B cell (primary cell): ENCODE results near the gene UCP1. TPM values are rescaled to one million over a fixed set of nuclear protein-coding genes. Genes with fewer than 3 reads are reported as not detected.

ENCODE experiments used
- ATAC-seq: fragments of 200-7000 bp; cut with Tn5 transposase; one replicate; pipeline ENCODE4 v1.10.0; 2021; ENCODE audit warnings: low read depth, mild to moderate bottlenecking, moderate number of reproducible peaks, moderate library complexity
- CTCF ChIA-PET: fragments of 350-600 bp; sonication (Branson Sonifier 250); formaldehyde crosslinking; loops from one replicate; lab custom pipeline; 2021; ENCODE audit warnings: antibody characterized with exemption, inconsistent platforms; lab: Charles Lee
- POLR2A ChIA-PET: fragments of 350-600 bp; sonication (Branson Sonifier 250); formaldehyde crosslinking; loops from one replicate; lab custom pipeline; 2021; ENCODE audit warnings: antibody characterized with exemption; lab: Charles Lee
- DNase-seq: peaks from one replicate; pipeline ENCODE4 v3.0.0; 2013
- H2AFZ ChIP-seq: 2 replicates; pipeline ENCODE4 v1.6.1; 2012; ENCODE audit warnings: mild to moderate bottlenecking, low read depth, low read length; ENCODE audit not compliant: insufficient read depth, poor library complexity, severe bottlenecking
- H3K27ac ChIP-seq, 2 donors: 1 replicate in 1 of 2; 2 replicates in 1 of 2; pipeline ENCODE4 v1.5.1; 2012 to 2013; ENCODE audit warnings: low read length in 2 of 2, mild to moderate bottlenecking in 2 of 2, moderate library complexity in 1 of 2
- H3K27me3 ChIP-seq, 4 experiments: fragments of 200-600 bp in 1 of 4; sonication (generic) in 1 of 4; replicated peaks in 1 of 4; 1 replicate in 2 of 4; 2 replicates in 2 of 4; pipeline versions ENCODE4 v1.6.1 to v1.7.0; 2013 to 2016; ENCODE audit warnings: low read length in 3 of 4, mild to moderate bottlenecking in 2 of 4, mixed read lengths in 1 of 4, moderate library complexity in 1 of 4; ENCODE audit not compliant: insufficient read depth in 4 of 4, control insufficient read depth in 3 of 4; ENCODE audit errors: control extremely low read depth in 1 of 4
- H3K36me3 ChIP-seq, 2 experiments: replicated peaks in 1 of 2; 1 replicate in 1 of 2; 2 replicates in 1 of 2; pipeline versions ENCODE4 v1.6.1 to v1.7.1; 2013; ENCODE audit warnings: low read length in 1 of 2; ENCODE audit not compliant: insufficient read depth in 2 of 2, control insufficient read depth in 1 of 2; ENCODE audit errors: control extremely low read depth in 1 of 2, extremely low read depth in 1 of 2
- H3K4me1 ChIP-seq, 2 donors: fragments of 200-600 bp in 1 of 2; sonication (generic) in 1 of 2; 1 replicate in 1 of 2; 2 replicates in 1 of 2; pipeline versions ENCODE4 v1.5.1 to v1.6.1; 2013 to 2017; ENCODE audit warnings: low read length in 2 of 2; ENCODE audit not compliant: control insufficient read depth in 2 of 2, insufficient read depth in 2 of 2
- H3K4me2 ChIP-seq: replicated peaks from 2 replicates; pipeline ENCODE3; 2012; ENCODE audit warnings: mild to moderate bottlenecking, low read depth, low read length; ENCODE audit not compliant: poor library complexity, severe bottlenecking
- H3K4me3 ChIP-seq, 5 experiments: fragments of 200-600 bp in 1 of 5; sonication (generic) in 1 of 5; 1 replicate in 3 of 5; 2 replicates in 2 of 5; pipeline versions ENCODE4 v1.5.1 to v1.7.0; 2011 to 2016; ENCODE audit warnings: low read length in 4 of 5, mild to moderate bottlenecking in 4 of 5, low read depth in 2 of 5, control low read depth in 1 of 5, moderate library complexity in 1 of 5; ENCODE audit not compliant: insufficient read depth in 1 of 5; ENCODE audit errors: control extremely low read depth in 1 of 5, extremely low read depth in 1 of 5
- H3K79me2 ChIP-seq: fragments of 200-600 bp; sonication (generic); one replicate; pipeline ENCODE4 v1.6.0; 2016; ENCODE audit warnings: low read length; ENCODE audit not compliant: control insufficient read depth, insufficient read depth
- H3K9ac ChIP-seq: fragments of 200-600 bp; sonication (generic); 2 replicates; pipeline ENCODE4 v1.6.1; 2017; ENCODE audit warnings: mild to moderate bottlenecking, low read length, moderate library complexity
- H3K9me3 ChIP-seq, 3 donors: one replicate each; pipeline versions ENCODE4 v1.6.1 to v1.7.1; 2013; ENCODE audit warnings: low read length in 2 of 3; ENCODE audit not compliant: control insufficient read depth in 2 of 3, insufficient read depth in 1 of 3; ENCODE audit errors: control extremely low read depth in 1 of 3
- H4K20me1 ChIP-seq: 2 replicates; pipeline ENCODE4 v1.6.0; 2012; ENCODE audit warnings: mild to moderate bottlenecking, low read length; ENCODE audit not compliant: insufficient read depth, control insufficient read depth, poor library complexity, severe bottlenecking
- H3K27ac Mint-ChIP-seq: one replicate; pipeline ENCODE4 v1.8.0; 2021; ENCODE audit warnings: mixed read lengths
- H3K27me3 Mint-ChIP-seq: one replicate; pipeline ENCODE4 v1.8.0; 2021; ENCODE audit warnings: mixed read lengths
- H3K4me1 Mint-ChIP-seq: one replicate; pipeline ENCODE4 v1.8.0; 2021; ENCODE audit warnings: mixed read lengths
- H3K4me3 Mint-ChIP-seq: one replicate; pipeline ENCODE4 v1.8.0; 2021; ENCODE audit warnings: mixed read lengths
- H3K9me3 Mint-ChIP-seq: one replicate; pipeline ENCODE4 v1.8.0; 2022; ENCODE audit warnings: mixed read lengths; ENCODE audit not compliant: insufficient read depth
- CTCF ChIP-seq: fragments of 200-600 bp; IDR thresholded peaks from one replicate; pipeline ENCODE4 v1.8.0; 2022; ENCODE audit warnings: antibody characterized with exemption, mild to moderate bottlenecking
- EZH2 ChIP-seq: IDR thresholded peaks from 2 replicates; pipeline ENCODE4 v1.6.1; 2012; ENCODE audit warnings: borderline replicate concordance, low read depth, mild to moderate bottlenecking, moderate library complexity, low read length; ENCODE audit not compliant: insufficient read depth, poor library complexity, severe bottlenecking
- WGBS: methylation state at CpG from one replicate; pipeline ENCODE4 v1.1.5; 2013; ENCODE audit warnings: missing lambda C conversion rate; ENCODE audit not compliant: insufficient coverage; 5-methylcytosine and 5-hydroxymethylcytosine counted together
- intact Hi-C: fragments of 100-400 bp; cut with micrococcal nuclease; formaldehyde crosslinking; loops from one replicate; pipeline ENCODE4 v1.10.0; 2022
- polyA plus RNA-seq: library from polyadenylated mRNA; depleted of rRNA; stranded (reverse); fragments of >200 nt; gene quantifications from 2 replicates; pipeline ENCODE4 v1.2.3, GENCODE V29; 2012
- total RNA-seq, 2 donors: library from RNA; stranded (reverse); fragments of 120-200 nt in 1 of 2; gene quantifications; 1 replicate in 1 of 2; 2 replicates in 1 of 2; pipeline versions ENCODE4 v1.2.3 to v1.2.4, GENCODE V29; 2013 to 2022

Gene UCP1
- total and polyA plus RNA-seq, 2 donors (not counting 1 experiment from before 2014, with no cell fraction given) = not detected

GRCh38 chr4:140617499-140618248 lies 48.9 kb upstream of the UCP1 start:
- Histone ChIP-seq H3K9me3 (no peaks in the 10 kb centered on the region), H3K4me3 (no peak overlapping the region), H4K20me1 (no peaks in the 10 kb centered on the region), H3K27me3 (no peaks in the 10 kb centered on the region), H3K79me2 (no peaks in the 10 kb centered on the region), H3K36me3 (peaks cover 0 to 10% of the 10 kb centered on the region in 2 experiments), H3K4me1 (peaks cover 0 to under 1% of the 10 kb centered on the region in 2 donors), H3K4me2 (no peak overlapping the region), H2AFZ (no peak overlapping the region), H3K27ac (no peak overlapping the region), H3K9ac (no peak overlapping the region)
- Mint-ChIP-seq H3K9me3 (no peaks in the 10 kb centered on the region), H3K27ac (peak overlapping the region; percentile 16), H3K27me3 (no peaks in the 10 kb centered on the region), H3K4me1 (no peaks in the 10 kb centered on the region), H3K4me3 (no peak overlapping the region)
- ATAC-seq = no peak
- TF ChIP-seq CTCF = no peak
- TF ChIP-seq EZH2 = no peak
- ChIA-PET POLR2A (interaction anchor here (1.0 kb wide), 1 partner anchor 8 kb away, joined by 3 read pairs; no protein-coding TSS in a partner anchor), CTCF (interaction anchor here (0.6 to 2.1 kb wide), 3 partner anchors 8 to 258 kb away, joined by 3 to 5 read pairs (median 3); no protein-coding TSS in a partner anchor)
- intact Hi-C loops = no loop called here
- no peak for DNase-seq
- 34% methylated on average over 4 of the region's 7 CpGs for WGBS

GRCh38 chr4:140615451-140615850 lies 46.7 kb upstream of the UCP1 start:
- H3K27me3 Mint-ChIP-seq = no peaks in the 10 kb centered on the region
- ChIA-PET CTCF (no interaction called here), POLR2A (no interaction called here)
- TF ChIP-seq EZH2 (no peak), CTCF (no peak)
- Histone ChIP-seq H4K20me1 (no peaks in the 10 kb centered on the region), H3K4me2 (no peak overlapping the region), H3K9me3 (no peaks in the 10 kb centered on the region), H3K27me3 (no peaks in the 10 kb centered on the region), H3K79me2 (no peaks in the 10 kb centered on the region), H3K36me3 (no peaks in the 10 kb centered on the region), H3K4me3 (no peak overlapping the region), H2AFZ (no peak overlapping the region), H3K9ac (no peak overlapping the region), H3K4me1 (peaks cover 0 to 6% of the 10 kb centered on the region in 2 donors), H3K27ac (no peak overlapping the region)
- H3K27ac Mint-ChIP-seq = no peak overlapping the region
- 92% methylated on average over 1 of the region's 1 CpG for WGBS
- ATAC-seq = no peak
- no peak for DNase-seq
- no peak overlapping the region for H3K4me3 Mint-ChIP-seq
- peaks cover 7% of the 10 kb centered on the region for H3K4me1 Mint-ChIP-seq
- no peaks in the 10 kb centered on the region for H3K9me3 Mint-ChIP-seq
- intact Hi-C loops = no loop called here
